Measurements from ENCODE around the gene CHDH.

DNA sequence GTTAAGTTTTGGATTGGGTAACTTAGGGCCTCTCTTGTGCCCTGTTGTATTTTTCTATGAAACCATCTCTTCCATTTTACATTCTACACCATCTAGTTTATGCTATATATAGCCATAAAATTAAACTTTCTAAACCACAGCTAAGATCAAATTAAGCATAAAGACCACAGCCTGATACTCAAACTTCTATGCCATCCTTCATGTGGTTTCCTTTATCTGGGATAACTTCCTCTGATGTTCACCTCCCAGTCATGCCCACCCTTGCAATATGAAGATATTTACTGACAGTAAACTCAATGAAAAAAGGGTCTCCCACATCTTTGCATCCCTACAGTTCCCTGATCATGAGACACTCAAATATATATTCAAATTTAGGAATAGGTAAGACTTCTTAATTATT is 41.2 kb upstream of the CHDH start:
- TF ChIP-seq, protein P1, sequence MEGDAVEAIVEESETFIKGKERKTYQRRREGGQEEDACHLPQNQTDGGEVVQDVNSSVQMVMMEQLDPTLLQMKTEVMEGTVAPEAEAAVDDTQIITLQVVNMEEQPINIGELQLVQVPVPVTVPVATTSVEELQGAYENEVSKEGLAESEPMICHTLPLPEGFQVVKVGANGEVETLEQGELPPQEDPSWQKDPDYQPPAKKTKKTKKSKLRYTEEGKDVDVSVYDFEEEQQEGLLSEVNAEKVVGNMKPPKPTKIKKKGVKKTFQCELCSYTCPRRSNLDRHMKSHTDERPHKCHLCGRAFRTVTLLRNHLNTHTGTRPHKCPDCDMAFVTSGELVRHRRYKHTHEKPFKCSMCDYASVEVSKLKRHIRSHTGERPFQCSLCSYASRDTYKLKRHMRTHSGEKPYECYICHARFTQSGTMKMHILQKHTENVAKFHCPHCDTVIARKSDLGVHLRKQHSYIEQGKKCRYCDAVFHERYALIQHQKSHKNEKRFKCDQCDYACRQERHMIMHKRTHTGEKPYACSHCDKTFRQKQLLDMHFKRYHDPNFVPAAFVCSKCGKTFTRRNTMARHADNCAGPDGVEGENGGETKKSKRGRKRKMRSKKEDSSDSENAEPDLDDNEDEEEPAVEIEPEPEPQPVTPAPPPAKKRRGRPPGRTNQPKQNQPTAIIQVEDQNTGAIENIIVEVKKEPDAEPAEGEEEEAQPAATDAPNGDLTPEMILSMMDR (IDR thresholded peaks at IDR 0.05; ENCODE audit: extremely low read depth in 1 of 2, insufficient read depth in 1 of 2, low read depth in 1 of 2, low read length in 2 of 2) = no peak
- no peak for TF ChIP-seq POLR2A (IDR thresholded peaks at IDR 0.05; ENCODE audit: low read depth, low read length)
